CD4-positive, alpha-beta T cell treated with Interleukin-15 for 4 hours (primary cell): Measurements from ENCODE around the gene GIPR.
"Not testable (repeated sequence)": the region's sequence is repeated elsewhere in the genome, so short reads cannot be mapped to it uniquely, and the experiment has no call there.

ENCODE experiments used
- DNase-seq: peaks from one replicate; pipeline ENCODE4 v3.0.0-alpha.2; 2020; ENCODE audit warnings: low spot score

GIPR gene

DNA sequence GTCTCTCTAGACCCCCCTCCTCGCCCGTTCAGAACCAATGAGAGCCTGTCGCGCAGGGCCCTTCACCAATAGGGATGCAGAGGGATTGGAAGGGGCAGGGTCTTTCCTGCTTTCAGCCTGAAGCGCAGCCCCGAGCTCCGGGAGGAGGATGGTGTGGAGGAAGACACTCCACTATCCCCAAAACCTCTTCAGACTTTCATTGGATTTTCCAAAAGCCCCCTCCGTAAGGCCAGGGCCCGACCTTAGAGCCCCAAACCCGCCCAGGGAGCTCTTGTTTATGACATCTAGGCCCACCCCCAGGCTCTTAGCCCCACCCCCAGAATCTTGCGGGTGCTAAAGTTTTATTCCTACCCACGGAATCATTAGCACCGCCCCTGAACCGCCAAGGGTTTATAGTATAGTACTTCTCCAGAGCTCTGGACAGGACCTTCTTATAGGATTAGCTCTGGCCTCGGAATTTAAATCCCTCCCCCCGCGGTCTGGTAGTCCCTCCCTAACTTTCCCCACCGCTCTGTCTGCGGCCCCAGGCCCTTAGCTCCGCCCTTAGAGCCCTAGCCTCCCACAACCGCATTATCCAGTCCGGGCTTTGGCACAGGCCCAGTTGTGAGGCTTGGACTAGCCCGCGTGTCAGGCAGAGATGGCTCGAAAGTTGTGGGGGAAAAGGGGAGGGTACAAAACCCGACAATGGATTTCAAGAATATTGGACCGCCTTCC is 22.2 kb upstream of the GIPR start:
- DNase-seq = peak; percentile 89

GRCh38 chr19:45646345-45646698 is 21.7 kb upstream of the GIPR start:
- DNase-seq = no peak

DNA sequence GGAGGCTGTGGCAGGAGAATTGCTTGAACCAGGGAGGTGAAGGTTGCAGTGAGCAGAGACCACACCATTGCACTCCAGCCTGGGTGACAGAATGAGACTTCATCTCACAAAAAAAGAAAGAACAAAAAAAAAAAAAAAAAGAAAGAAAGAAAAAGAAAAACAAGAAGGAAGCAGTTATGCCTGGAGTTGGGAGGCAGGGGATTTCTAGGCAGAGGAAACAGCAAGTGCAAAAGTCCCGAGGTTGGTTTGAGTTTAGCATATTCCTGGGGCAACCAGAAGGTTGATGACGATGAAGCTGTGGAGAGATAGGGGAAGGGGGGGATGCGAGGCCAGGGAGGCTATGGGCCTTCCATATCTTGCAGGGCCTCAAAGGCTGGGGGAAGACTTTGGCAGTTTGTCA is 17.3 kb upstream of the GIPR start:
- DNase-seq = no peak

- DNase-seq = no peak
Measured at GRCh38 chr19:45653634-45654033, 14.4 kb upstream of the GIPR start.

DNA sequence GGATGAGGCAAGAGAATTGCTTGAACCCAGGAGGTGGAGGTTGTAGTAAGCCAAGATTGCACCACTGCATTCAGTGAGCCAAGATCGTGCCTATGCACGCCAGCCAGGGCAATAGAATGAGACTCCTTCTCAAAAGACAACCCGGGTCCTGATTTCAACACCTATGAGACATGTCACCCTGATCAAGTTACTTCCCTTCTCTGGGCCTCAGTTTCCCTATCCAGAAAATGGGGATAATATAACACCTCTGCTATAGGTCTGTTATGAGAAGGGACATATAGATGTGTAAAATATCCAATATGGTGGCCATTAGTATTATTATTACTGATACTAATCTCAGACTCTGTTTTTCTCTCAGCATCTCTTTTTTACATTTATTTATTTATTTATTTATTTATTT is 12.9 kb upstream of the GIPR start:
- DNase-seq = no peak

DNA sequence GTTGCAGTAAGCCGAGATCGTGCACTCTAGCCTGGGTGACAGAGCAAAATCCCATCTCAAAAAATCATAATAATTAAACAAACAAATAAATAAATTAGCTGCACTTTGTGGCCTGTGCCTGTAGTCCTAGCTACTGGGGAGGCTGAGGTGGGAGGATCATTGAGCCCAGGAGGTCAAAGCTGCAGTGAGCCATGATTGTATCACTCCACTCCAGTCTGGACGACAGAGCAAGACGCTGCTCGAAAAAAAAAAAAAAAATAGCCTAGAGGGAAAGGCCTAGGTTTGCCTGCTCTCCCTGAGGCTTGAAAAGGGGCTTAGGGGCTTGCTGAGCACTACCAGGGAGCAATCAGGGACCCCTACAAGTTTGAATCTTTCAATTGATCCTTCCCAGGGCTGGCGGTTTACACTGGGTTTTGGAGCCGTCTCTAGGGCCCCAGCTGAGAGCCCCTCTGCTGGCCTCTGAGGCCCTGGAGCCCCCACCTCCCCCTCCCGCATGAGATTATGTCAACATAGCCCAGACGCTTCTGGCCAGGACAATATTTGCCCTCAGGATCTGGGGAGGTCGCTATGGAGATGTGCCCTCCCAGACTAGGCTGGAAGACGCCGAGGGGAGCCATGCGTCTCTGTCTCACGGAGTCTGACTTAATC is 10.4 kb upstream of the GIPR start:
- no peak for DNase-seq

DNA sequence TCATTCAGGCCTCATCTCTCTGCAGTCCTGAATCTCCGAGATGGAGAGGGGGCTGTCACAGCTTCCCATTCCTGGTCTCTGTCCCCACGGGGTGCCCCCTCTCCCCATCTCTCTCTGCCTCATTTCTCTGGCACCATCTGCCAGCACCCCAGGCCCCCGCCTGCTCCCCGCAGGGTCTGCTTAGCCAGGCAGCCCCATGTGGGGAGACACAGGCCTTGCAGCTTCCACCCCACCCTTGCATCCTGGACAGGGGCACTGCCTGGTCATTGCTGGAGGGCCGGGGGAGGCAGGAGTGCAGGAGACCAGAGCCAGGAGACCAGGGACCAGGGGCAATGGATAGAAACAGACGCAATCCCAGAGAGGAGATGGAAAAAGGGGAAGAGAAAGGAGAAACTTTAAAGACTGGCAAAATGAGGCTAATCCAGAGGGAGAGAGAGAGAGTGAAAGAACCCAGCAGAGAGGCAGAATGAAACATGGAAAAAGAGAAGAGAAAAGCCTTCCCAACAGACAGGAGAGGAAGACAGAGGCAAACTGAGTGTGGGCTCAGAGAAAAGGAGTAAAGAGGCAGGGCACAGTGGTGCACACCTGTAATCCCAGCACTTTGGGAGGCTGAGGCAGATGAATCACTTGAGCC is 8.8 kb upstream of the GIPR start:
- no peak for DNase-seq

- no peak for DNase-seq
Measured at GRCh38 chr19:45660636-45661035, 7.4 kb upstream of the GIPR start.

GRCh38 chr19:45663800-45664199 is 4.2 kb upstream of the GIPR start:
- no peak for DNase-seq

DNA sequence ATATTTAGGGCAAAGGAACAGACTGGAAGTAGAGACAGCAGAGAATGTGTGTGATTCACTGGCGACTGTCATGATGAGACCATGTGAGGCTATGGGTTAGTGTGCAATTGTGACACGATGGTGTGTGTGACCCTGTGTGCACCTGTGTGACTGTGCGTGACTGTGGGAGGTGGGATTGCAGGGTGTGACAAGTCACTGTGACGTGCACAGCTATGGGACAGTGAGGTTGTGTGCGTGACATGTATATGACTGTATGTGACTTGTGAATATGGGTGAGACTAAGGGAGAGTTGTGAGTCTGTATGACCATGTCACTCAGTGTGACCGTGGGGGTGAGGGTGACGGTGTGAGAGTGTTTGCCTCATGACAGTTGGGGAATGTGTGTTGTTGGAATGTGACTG is 3.4 kb upstream of the GIPR start:
- DNase-seq = no peak

GRCh38 chr19:45668342-45668871 is 386 bp downstream of the GIPR start:
- DNase-seq = peak; percentile 25

DNA sequence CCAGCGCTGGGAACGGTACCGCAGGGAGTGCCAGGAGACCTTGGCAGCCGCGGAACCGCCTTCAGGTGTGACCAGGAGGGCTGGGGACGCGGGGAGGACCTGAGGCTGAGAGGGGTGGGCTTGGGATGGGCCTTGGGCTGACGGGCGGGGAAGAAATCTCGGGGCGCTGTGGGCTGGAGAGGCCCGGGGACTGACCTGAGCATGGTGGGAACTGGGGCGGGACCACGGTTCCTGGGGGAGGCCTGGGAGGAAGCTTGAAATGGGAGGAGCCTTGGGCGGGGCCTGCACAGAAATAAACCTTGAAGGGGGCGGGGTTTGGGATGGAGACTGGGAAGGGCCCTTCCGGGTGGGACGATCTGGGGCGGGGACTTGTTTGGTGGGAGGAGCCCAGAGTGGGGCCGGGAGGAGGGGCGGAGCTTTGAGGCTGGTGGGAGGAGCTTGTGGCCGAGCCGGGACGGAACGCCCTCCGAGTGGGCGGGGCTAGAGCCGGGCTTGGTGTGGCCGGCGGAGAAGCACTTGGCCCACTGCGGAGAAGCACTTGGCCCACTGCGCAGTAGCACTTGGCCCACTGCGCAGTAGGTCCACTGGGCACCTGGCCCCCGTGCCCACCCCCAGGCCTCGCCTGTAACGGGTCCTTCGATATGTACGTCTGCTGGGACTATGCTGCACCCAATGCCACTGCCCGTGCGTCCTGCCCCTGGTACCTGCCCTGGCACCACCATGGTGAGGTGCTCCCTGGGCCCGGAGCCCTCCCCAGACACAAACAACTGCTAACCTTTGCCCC is 2.8 kb downstream of the GIPR start:
- DNase-seq = peak; percentile 24

DNA sequence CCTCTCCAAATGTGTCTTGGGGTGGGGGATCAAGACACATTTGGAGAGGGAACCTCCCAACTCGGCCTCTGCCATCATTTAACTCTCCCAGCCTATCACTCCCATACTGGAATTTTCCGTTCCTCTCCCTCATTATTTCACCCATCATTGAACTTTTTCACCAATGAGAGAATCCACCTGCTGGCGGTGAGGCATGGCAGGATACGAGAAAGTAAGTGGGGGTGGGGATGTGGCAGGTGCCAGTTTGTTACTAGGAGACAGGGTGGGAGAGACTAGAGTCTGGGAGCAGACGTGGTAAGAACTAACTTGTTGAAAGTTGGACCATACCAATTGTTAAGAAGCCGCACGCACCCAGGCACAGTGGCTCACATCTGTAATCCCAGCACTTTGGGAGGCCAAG is 6.9 kb downstream of the GIPR start:
- no peak for DNase-seq

- peak; percentile 26 for DNase-seq
Measured at GRCh38 chr19:45676851-45677263, 8.8 kb downstream of the GIPR start.

GRCh38 chr19:45677351-45678230 is 9.6 kb downstream of the GIPR start:
- DNase-seq = peak; percentile 79

DNA sequence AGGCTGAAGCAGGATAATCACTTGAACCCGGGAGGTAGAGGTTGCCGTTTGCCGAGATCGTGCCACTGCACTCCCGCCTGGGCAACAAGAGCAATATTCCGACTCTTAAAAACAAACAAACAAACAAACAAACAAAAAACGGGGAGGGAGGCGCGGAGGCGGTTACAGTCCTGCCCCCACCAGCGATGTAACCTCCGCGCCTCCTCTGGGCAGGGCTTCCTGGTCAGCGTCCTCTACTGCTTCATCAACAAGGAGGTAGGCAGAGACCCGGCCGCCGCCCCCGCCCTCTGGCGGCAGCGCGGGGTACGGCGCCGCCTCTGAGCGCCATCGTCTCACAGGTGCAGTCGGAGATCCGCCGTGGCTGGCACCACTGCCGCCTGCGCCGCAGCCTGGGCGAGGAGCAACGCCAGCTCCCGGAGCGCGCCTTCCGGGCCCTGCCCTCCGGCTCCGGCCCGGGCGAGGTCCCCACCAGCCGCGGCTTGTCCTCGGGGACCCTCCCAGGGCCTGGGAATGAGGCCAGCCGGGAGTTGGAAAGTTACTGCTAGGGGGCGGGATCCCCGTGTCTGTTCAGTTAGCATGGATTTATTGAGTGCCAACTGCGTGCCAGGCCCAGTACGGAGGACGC is 13.5 kb downstream of the GIPR start:
- DNase-seq = peak; percentile 89

DNA sequence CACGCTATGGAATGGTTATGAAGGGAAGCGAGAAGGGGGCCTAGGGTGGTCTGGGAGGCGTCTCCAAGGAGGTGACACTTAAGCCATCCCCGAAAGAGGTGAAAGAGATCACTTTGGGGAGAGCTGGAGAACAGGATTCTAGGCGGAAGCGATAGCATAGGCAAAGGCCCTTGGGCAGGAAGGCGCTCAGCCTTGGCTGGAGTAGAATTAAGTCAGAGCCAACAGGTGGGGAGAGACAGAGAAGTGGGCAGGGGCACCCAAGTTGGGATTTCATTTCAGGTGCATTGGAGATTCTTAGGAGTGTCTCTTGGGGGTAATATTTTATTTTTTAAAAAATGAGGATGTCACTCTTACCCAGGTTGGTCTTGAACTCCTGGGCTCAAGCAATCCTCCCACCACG is 14.1 kb downstream of the GIPR start:
- DNase-seq = no peak

DNA sequence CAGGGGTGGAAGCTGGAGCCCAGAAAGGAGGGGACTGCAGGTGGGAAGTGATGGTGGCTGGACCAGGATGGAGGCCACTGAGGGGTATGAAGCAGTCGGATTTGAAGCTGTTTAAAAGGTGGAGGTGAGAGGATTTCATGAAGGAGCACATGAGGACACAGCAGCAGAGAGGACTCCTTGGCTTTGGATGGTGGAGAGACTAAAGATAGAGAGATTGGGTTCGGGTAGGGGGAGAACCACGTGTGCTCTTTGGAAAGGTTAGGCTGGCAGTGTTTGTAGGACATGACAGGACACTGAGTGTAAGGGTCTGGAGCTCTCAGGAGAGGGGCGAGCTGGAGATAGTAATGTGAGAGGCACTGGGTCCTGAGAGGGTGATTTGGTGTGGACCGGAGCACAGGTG is 14.9 kb downstream of the GIPR start:
- DNase-seq = no peak

DNA sequence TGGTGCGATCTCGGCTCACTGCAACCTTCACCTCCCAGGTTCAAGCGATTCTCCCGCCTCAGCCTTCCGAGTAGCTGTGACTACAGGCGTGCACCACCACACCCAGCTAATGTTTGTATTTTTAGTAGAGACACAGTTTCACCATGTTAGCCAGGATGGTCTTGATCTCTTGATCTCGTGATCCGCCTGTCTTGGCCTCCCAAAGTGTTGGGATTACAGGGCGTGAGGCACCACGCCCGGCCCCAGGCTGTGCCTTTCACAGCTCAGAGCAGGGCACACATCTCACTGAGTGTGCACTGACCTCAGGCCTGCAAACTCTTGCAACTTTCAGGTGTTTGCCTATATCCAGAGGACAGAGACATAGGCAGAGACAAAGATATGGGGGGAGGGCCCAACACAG is 17.0 kb downstream of the GIPR start:
- DNase-seq = not testable (repeated sequence)

DNA sequence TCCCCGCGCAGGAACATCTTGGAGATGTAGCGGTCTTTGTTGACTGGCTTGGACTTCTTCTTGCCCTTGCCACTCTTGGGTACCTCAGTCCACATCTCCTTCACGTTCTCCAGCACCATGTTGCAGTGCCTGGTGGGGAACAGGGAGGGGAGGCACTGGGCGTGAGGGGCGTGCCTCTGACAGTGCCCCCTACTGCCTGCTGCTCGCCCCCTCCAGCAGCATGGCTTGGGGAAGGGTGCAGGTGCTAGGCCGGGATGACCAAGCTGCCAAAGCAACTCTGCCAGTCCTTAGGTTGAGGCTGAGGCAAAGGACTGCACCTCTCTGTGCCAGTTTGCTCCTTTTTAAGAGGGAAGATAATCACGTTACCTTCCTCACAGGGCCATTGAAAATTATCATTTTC is 19.6 kb downstream of the GIPR start:
- DNase-seq = no peak
